CD14-positive monocyte (primary cell): ENCODE results near the gene ATPAF2. TPM values are rescaled to one million over a fixed set of nuclear protein-coding genes. Genes with fewer than 3 reads are reported as not detected.

Experiments
- DNase-seq, 3 donors: peaks; one replicate each; pipeline ENCODE4 v3.0.0-alpha.2; 2011 to 2022
- H2AFZ ChIP-seq: 2 replicates; pipeline ENCODE4 v1.6.0; 2012; ENCODE audit warnings: mild to moderate bottlenecking, low read depth, low read length, inconsistent platforms; ENCODE audit not compliant: insufficient read depth, poor library complexity, severe bottlenecking
- H3K27ac ChIP-seq, 2 donors: 1 replicate in 1 of 2; 2 replicates in 1 of 2; pipeline ENCODE4 v1.5.1; 2012 to 2013; ENCODE audit warnings: low read length in 2 of 2, control low read depth in 1 of 2, inconsistent platforms in 1 of 2, low read depth in 1 of 2, mild to moderate bottlenecking in 1 of 2
- H3K27me3 ChIP-seq, 2 donors: one replicate each; pipeline versions ENCODE4 v1.6.0 to v1.6.1; 2011 to 2013; ENCODE audit warnings: low read length in 2 of 2; ENCODE audit not compliant: control insufficient read depth in 2 of 2, insufficient read depth in 2 of 2
- H3K36me3 ChIP-seq, 2 donors: replicated peaks in 1 of 2; 1 replicate in 1 of 2; 2 replicates in 1 of 2; pipeline versions ENCODE4 v1.5.1 to v1.6.1; 2012 to 2013; ENCODE audit warnings: low read length in 2 of 2, control low read depth in 1 of 2, inconsistent platforms in 1 of 2, mild to moderate bottlenecking in 1 of 2; ENCODE audit not compliant: insufficient read depth in 2 of 2, control insufficient read depth in 1 of 2
- H3K4me1 ChIP-seq, 2 donors: 1 replicate in 1 of 2; 2 replicates in 1 of 2; pipeline versions ENCODE4 v1.5.1 to v1.6.1; 2012 to 2013; ENCODE audit warnings: low read length in 2 of 2, control low read depth in 1 of 2, inconsistent platforms in 1 of 2, mild to moderate bottlenecking in 1 of 2, moderate library complexity in 1 of 2; ENCODE audit not compliant: insufficient read depth in 2 of 2, control insufficient read depth in 1 of 2
- H3K4me2 ChIP-seq: replicated peaks from 2 replicates; pipeline ENCODE3; 2012; ENCODE audit warnings: low read length, moderate library complexity, mild to moderate bottlenecking; ENCODE audit not compliant: poor library complexity, severe bottlenecking; ENCODE audit errors: extremely low read depth
- H3K4me3 ChIP-seq, 3 experiments: fragments of 200-600 bp in 1 of 3; sonication (generic) in 1 of 3; replicated peaks in 1 of 3; 1 replicate in 2 of 3; 2 replicates in 1 of 3; pipeline ENCODE4 v1.5.1; 2011 to 2013; ENCODE audit warnings: low read length in 3 of 3, mild to moderate bottlenecking in 3 of 3, control low read depth in 2 of 3, low read depth in 2 of 3, inconsistent platforms in 1 of 3, moderate library complexity in 1 of 3
- H3K79me2 ChIP-seq: 2 replicates; pipeline ENCODE4 v1.6.0; 2012; ENCODE audit warnings: mild to moderate bottlenecking, control low read depth, inconsistent platforms, low read length, moderate library complexity; ENCODE audit not compliant: insufficient read depth
- H3K9ac ChIP-seq: 2 replicates; pipeline ENCODE4 v1.6.0; 2017; ENCODE audit warnings: low read length, mild to moderate bottlenecking; ENCODE audit not compliant: insufficient read depth, poor library complexity, severe bottlenecking
- H3K9me3 ChIP-seq, 2 donors: replicated peaks in 1 of 2; 1 replicate in 1 of 2; 2 replicates in 1 of 2; pipeline versions ENCODE4 v1.5.1 to v1.6.1; 2012 to 2013; ENCODE audit warnings: low read length in 2 of 2, control low read depth in 1 of 2; ENCODE audit not compliant: control insufficient read depth in 1 of 2, insufficient read depth in 1 of 2
- H4K20me1 ChIP-seq: 2 replicates; pipeline ENCODE4 v1.6.0; 2012; ENCODE audit warnings: mild to moderate bottlenecking, low read length, control low read depth, moderate library complexity; ENCODE audit not compliant: insufficient read depth
- H3K27ac Mint-ChIP-seq, 7 donors: one replicate each; pipeline ENCODE4 v1.8.0; 2020; ENCODE audit warnings: mild to moderate bottlenecking in 7 of 7, mixed read lengths in 7 of 7, moderate library complexity in 6 of 7, inconsistent platforms in 2 of 7
- H3K27me3 Mint-ChIP-seq, 3 donors: one replicate each; pipeline ENCODE4 v1.8.0; 2021 to 2022; ENCODE audit warnings: low read depth in 3 of 3, mild to moderate bottlenecking in 3 of 3, mixed read lengths in 3 of 3, moderate library complexity in 3 of 3, inconsistent platforms in 1 of 3
- H3K36me3 Mint-ChIP-seq, 2 donors: one replicate each; pipeline ENCODE4 v1.8.0; 2020; ENCODE audit warnings: mixed read lengths in 2 of 2, inconsistent platforms in 1 of 2, mild to moderate bottlenecking in 1 of 2
- H3K4me1 Mint-ChIP-seq: one replicate; pipeline ENCODE4 v1.8.0; 2020; ENCODE audit warnings: mild to moderate bottlenecking, mixed read lengths
- H3K4me3 Mint-ChIP-seq, 2 donors: one replicate each; pipeline ENCODE4 v1.8.0; 2020; ENCODE audit warnings: mild to moderate bottlenecking in 2 of 2, mixed read lengths in 2 of 2, moderate library complexity in 1 of 2
- H3K9me3 Mint-ChIP-seq, 7 donors: one replicate each; pipeline ENCODE4 v1.8.0; 2020 to 2022; ENCODE audit warnings: mixed read lengths in 7 of 7, mild to moderate bottlenecking in 6 of 7, moderate library complexity in 6 of 7, inconsistent platforms in 2 of 7
- CTCF ChIP-seq: fragments of 200-600 bp; IDR thresholded peaks from one replicate; pipeline ENCODE4 v1.8.0; 2022; ENCODE audit warnings: antibody characterized with exemption, mild to moderate bottlenecking
- WGBS: methylation state at CpG from one replicate; pipeline ENCODE4 v1.1.5; 2013; ENCODE audit warnings: missing lambda C conversion rate; ENCODE audit not compliant: insufficient coverage; 5-methylcytosine and 5-hydroxymethylcytosine counted together
- intact Hi-C, 2 donors: fragments of 100-400 bp; cut with micrococcal nuclease; formaldehyde crosslinking; loops; one replicate each; pipeline versions ENCODE4 v1.15.0 to v1.15.1; 2023
- polyA plus RNA-seq, 3 donors: library from polyadenylated mRNA; depleted of rRNA in 1 of 3; unstranded in 2 of 3; stranded (reverse) in 1 of 3; fragments of 300-500 nt in 2 of 3; fragments of >200 nt in 1 of 3; fragmentation: Illumina TruSeq in 2 of 3; gene quantifications; 1 replicate in 2 of 3; 2 replicates in 1 of 3; pipeline ENCODE4 v1.2.3, GENCODE V29; 2012 to 2021

ATPAF2 gene
- polyA plus RNA-seq, 3 donors: 41.3 to 50.8 (median 44.9) TPM

DNA sequence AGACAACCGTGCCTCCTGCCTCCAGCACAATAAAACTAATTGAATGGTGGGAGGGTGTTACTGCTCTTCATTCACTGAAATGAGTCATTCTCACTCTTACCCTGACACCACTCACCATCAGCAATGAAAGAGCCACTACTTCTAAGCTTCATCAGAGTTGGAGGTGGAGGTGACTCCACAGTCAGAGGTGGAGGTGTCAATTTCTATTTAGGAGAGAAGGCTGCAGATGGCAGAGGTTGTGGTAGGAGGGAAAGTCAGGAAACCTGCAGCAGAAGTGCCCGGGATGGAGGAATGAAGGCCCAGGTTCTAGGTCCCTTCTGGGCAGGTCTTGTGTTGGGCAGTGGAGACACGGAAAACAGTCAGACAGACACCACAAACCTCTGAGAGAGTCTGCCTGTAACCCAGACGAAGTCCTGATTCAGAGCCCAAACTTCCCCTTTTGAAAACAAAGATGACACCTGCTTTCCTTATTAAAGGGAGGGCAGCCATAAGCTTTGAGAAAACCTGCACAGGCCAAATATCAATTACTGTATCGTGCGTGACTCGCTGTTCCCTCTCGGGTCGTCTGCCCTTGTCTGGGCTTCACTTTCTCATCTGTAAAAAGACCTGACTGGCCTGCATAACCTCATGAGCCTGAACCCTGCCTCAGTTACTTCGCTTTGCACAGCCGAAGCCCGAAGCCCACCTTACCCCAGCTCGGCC lies 668 bp downstream of the ATPAF2 start:
- H3K9ac ChIP-seq: peak overlapping the region; percentile 87
- H3K27me3 Mint-ChIP-seq: peaks cover 0 to 2% (median 0%) of the 10 kb centered on the region in 3 donors
- WGBS: 0% methylated on average over 11 of the region's 13 CpGs
- DNase-seq: peak; percentile 69 to 82 (median 76)
- peaks cover 4 to 12% of the 10 kb centered on the region in 2 donors for H3K36me3 Mint-ChIP-seq
- peaks cover 40% of the 10 kb centered on the region for H4K20me1 ChIP-seq
- H3K4me1 ChIP-seq: peaks cover 36 to 44% of the 10 kb centered on the region in 2 donors
- peaks cover 53% of the 10 kb centered on the region for H3K4me1 Mint-ChIP-seq
- H3K9me3 Mint-ChIP-seq: no peaks in the 10 kb centered on the region
- peak overlapping the region; percentile 64 to 97 for H3K27ac ChIP-seq
- no peaks in the 10 kb centered on the region for H3K9me3 ChIP-seq
- no peak for TF ChIP-seq CTCF
- H3K79me2 ChIP-seq: peaks cover 66% of the 10 kb centered on the region
- peak overlapping the region; percentile 95 for H3K4me2 ChIP-seq
- intact Hi-C loops: loop anchor here (5.0 to 10.0 kb wide), 5 partner anchors 144 to 356 kb away; partner anchors contain the start of genes ALKBH5 (in 1 of the 2) and RAI1 (in 1 of the 2)
- H3K4me3 ChIP-seq: peak overlapping the region; percentile 63 to 98 (median 92)
- H2AFZ ChIP-seq: peak overlapping the region; percentile 97
- peak overlapping the region; percentile 89 to 100 for H3K4me3 Mint-ChIP-seq
- no peaks in the 10 kb centered on the region for H3K27me3 ChIP-seq
- peaks cover 0 to 8% of the 10 kb centered on the region in 2 donors for H3K36me3 ChIP-seq
- H3K27ac Mint-ChIP-seq: peak overlapping the region; percentile 89 to 96 (median 93)

DNA sequence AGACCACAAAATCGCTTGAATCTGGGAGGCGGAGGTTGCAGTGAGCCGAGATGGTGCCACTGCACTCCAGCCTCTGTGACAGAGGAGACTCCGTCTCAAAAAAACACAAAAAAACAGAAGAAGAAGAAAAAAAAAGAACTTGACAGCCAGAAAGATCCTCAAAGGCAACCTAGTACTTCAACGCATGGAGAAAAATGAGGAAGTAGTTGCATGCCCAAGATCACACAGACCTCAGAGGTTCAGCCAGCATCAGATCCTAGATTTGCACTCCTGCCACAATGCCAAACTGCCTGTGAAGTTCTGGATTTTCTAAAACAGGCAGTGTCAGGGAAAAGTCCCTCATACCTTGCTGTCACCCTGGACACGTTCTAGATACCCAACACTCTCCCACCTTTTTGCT lies 1.5 kb downstream of the ATPAF2 start:
- peak overlapping the region; percentile 54 to 97 for H3K27ac ChIP-seq
- H3K4me2 ChIP-seq: peak overlapping the region; percentile 95
- peak overlapping the region; percentile 89 to 96 (median 93) for H3K27ac Mint-ChIP-seq
- no peak for TF ChIP-seq CTCF
- H3K27me3 Mint-ChIP-seq: peaks cover 0 to 2% (median 0%) of the 10 kb centered on the region in 3 donors
- H3K36me3 Mint-ChIP-seq: peaks cover 4 to 17% of the 10 kb centered on the region in 2 donors
- H3K9me3 ChIP-seq: no peaks in the 10 kb centered on the region
- H3K9me3 Mint-ChIP-seq: no peaks in the 10 kb centered on the region
- H3K27me3 ChIP-seq: no peaks in the 10 kb centered on the region
- peaks cover 48% of the 10 kb centered on the region for H4K20me1 ChIP-seq
- peaks cover 61% of the 10 kb centered on the region for H3K4me1 Mint-ChIP-seq
- intact Hi-C loops: loop anchor here (5.0 to 10.0 kb wide), 5 partner anchors 145 to 355 kb away; partner anchors contain the start of genes ALKBH5 (in 1 of the 2) and RAI1 (in 1 of the 2)
- peak overlapping the region in 2 of 3 experiments; percentile 63 to 98 for H3K4me3 ChIP-seq
- peak overlapping the region; percentile 6 for H3K9ac ChIP-seq
- H3K36me3 ChIP-seq: peaks cover 0 to 8% of the 10 kb centered on the region in 2 donors
- H3K4me1 ChIP-seq: peaks cover 43 to 52% of the 10 kb centered on the region in 2 donors
- peak overlapping the region; percentile 89 to 100 for H3K4me3 Mint-ChIP-seq
- no peak overlapping the region for H2AFZ ChIP-seq
- 0% methylated on average over 1 of the region's 6 CpGs for whole genome bisulfite sequencing
- DNase-seq: peak; percentile 61 to 81 (median 78)
- peaks cover 74% of the 10 kb centered on the region for H3K79me2 ChIP-seq
